Thoracic aorta (tissue), 2 donors: ENCODE results near the gene F7. TPM values are rescaled to one million over a fixed set of nuclear protein-coding genes. Genes with fewer than 3 reads are reported as not detected.
"Not testable (repeated sequence)": the region's sequence is repeated elsewhere in the genome, so short reads cannot be mapped to it uniquely, and the experiment has no call there.

Source experiments
- ATAC-seq: fragments of 150-250 bp; one replicate; pipeline ENCODE4 v1.8.0; 2017; ENCODE audit warnings: low read depth; ENCODE audit not compliant: insufficient number of reproducible peaks, low FRiP score
- DNase-seq: peaks from one replicate; pipeline ENCODE4 v3.0.0-alpha.2; 2020; ENCODE audit warnings: low spot score
- H3K27ac ChIP-seq, 2 donors: fragments of 200-600 bp; sonication (generic); 1 replicate in 1 of 2; 2 replicates in 1 of 2; pipeline ENCODE4 v1.5.1; 2016; ENCODE audit warnings: mild to moderate bottlenecking in 2 of 2, moderate library complexity in 2 of 2
- H3K27me3 ChIP-seq: fragments of 200-600 bp; sonication (generic); replicated peaks from 2 replicates; pipeline ENCODE4 v1.6.0; 2016; ENCODE audit warnings: mild to moderate bottlenecking; ENCODE audit not compliant: insufficient read depth
- H3K36me3 ChIP-seq: fragments of 200-600 bp; sonication (generic); one replicate; pipeline ENCODE4 v1.5.1; 2016
- H3K4me1 ChIP-seq, 2 donors: fragments of 200-600 bp; sonication (generic); 1 replicate in 1 of 2; 2 replicates in 1 of 2; pipeline versions ENCODE4 v1.5.1 to v1.6.0; 2016; ENCODE audit warnings: low read depth in 2 of 2, mild to moderate bottlenecking in 1 of 2; ENCODE audit not compliant: control insufficient read depth in 1 of 2
- H3K4me3 ChIP-seq: fragments of 200-600 bp; sonication (generic); 2 replicates; pipeline ENCODE4 v1.5.1; 2016; ENCODE audit warnings: mild to moderate bottlenecking
- H3K9me3 ChIP-seq: fragments of 200-600 bp; sonication (generic); 2 replicates; pipeline ENCODE4 v1.5.1; 2016
- CTCF ChIP-seq: fragments of 200-600 bp; sonication (generic); IDR thresholded peaks from one replicate; pipeline ENCODE4 v1.5.1; 2019; ENCODE audit warnings: antibody characterized with exemption
- total RNA-seq, 2 donors: library from RNA; depleted of rRNA; stranded (reverse); fragments of >200 nt; gene quantifications; one replicate each; pipeline versions ENCODE4 v1.1.0 to v1.2.3, GENCODE V29; 2016

F7 gene
- total RNA-seq, 2 donors from 2014 or later = not detected

GRCh38 chr13:113077953-113078901, 27.4 kb upstream of the F7 start:
- DNase-seq = no peak
- ATAC-seq = no peak
- TF ChIP-seq CTCF = no peak

DNA sequence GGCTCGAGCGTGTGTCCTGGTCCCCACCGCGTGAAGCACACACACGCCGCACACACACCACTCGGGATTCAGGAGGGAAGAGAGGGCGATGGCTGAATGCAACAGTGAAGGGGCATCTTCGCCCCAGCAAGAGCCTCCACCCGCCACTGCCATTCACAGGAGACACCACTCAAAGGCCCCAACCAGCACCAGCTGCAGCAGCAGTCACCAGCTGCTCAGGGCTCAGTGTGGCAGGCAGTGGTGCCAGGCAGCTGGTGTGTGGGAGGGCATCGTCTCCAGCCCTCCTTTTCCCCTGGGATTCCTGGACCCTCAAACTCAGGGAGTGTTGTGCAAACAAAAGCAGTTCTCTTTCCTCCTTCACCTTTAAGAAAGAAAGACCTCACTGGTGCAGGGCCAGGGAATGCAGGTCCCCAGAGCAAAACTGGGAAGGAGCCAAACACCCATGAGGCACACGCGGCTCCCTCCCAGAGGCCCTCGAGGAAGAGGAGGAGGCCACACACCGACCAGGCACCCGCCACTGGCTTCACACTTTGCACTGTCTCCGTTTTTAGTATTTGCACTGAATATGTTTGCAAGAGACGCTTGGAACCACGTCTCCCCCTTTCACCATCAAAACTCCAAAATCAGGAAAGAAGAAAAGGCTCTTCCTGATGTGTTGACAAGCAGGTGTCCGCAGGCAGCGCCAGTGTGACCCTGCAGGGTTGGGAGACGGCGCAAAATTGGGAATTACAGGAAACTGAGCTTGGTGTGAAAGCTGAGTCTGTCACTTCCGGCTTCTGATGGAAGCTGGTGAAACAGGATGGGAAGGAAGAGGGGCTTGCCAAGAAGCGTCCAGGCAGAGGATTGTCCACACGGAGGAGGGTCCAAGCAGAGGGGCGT, 26.4 kb upstream of the F7 start:
- no peak for ATAC-seq
- DNase-seq = no peak
- H3K36me3 ChIP-seq = peaks cover 2% of the 10 kb centered on the region

More at GRCh38 chr13:113077953-113078901, 27.4 kb upstream of the F7 start:
- Histone ChIP-seq H3K27ac (no peak overlapping the region), H3K4me3 (no peak overlapping the region), H3K36me3 (peaks cover 2% of the 10 kb centered on the region), H3K9me3 (no peaks in the 10 kb centered on the region), H3K27me3 (no peaks in the 10 kb centered on the region), H3K4me1 (no peaks in the 10 kb centered on the region)

GRCh38 chr13:113079781-113080080, 25.9 kb upstream of the F7 start:
- not testable (repeated sequence) for H3K9me3 ChIP-seq, H3K27me3 ChIP-seq, ATAC-seq, DNase-seq, H3K27ac ChIP-seq, H3K4me1 ChIP-seq, H3K36me3 ChIP-seq, H3K4me3 ChIP-seq

More for the DNA sequence above, 26.4 kb upstream of the F7 start:
- Histone ChIP-seq H3K4me1 (no peaks in the 10 kb centered on the region), H3K27me3 (no peaks in the 10 kb centered on the region), H3K9me3 (no peaks in the 10 kb centered on the region), H3K4me3 (no peak overlapping the region), H3K27ac (no peak overlapping the region)
- no peak for TF ChIP-seq CTCF

DNA sequence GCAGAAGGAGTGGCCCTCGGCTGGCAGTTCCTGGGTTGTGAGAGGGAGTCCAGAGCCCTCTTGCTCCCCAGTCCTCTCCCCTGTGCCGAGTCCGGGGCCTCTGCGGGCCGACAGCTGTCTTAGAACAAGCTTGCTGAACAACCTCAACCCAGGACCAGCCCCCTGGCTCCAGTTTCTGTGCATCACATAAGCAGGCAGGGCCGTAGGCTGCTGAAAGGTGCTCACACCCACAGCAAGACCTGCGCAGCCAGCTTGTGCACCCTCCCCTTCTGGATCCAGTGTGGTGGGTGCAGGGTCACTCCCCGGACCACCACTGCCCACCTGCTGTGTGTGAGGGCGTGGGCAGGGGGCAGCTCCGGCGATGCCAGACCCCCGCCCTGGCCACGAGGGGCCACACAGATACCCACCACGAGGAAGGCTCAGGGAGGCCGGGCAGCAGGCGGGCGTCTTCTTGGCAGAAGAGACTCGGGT, 25.2 kb upstream of the F7 start:
- Histone ChIP-seq H3K27ac (no peak overlapping the region), H3K9me3 (no peaks in the 10 kb centered on the region), H3K4me1 (no peaks in the 10 kb centered on the region), H3K27me3 (no peaks in the 10 kb centered on the region), H3K4me3 (no peak overlapping the region), H3K36me3 (peaks cover 2% of the 10 kb centered on the region)
- no peak for TF ChIP-seq CTCF
- no peak for DNase-seq
- ATAC-seq = no peak

DNA sequence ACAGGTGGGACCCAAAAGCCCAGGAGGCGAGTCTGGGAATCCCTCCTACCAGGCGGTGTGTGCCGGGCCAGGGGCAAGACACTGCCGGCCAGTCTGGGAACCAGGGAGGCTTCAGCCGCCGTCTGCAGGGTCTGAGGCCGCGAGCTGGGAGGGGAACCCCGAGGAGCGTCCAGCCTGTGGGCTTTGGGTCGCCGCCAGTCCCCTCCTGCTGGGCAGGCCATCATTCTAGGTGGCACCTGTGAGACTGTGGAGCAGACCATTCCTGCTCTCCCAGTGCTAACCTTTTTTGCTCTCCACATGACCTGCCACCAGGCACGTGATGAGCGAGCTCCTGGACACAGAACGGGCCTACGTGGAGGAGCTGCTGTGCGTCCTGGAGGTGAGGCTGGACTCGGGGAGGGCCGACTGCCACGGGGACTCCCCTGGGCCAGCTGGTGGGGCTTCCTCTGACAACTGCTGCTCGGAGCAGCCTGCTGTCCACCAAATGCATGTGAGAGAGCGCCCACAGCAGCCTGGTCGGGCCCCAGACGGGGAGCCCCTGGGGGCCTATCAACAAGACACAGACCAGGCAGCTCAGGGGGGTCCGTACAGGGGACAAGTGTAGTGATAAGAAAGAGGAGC, 24.6 kb upstream of the F7 start:
- Histone ChIP-seq H3K27ac (no peak overlapping the region), H3K27me3 (no peaks in the 10 kb centered on the region), H3K36me3 (peaks cover 2% of the 10 kb centered on the region), H3K4me1 (no peaks in the 10 kb centered on the region), H3K4me3 (no peak overlapping the region), H3K9me3 (no peaks in the 10 kb centered on the region)
- no peak for TF ChIP-seq CTCF
- ATAC-seq = no peak
- no peak for DNase-seq
